ENCODE data around the gene VPS39. TPM values are rescaled to one million over a fixed set of nuclear protein-coding genes. Genes with fewer than 3 reads are reported as not detected.
"Not testable (repeated sequence)": the region's sequence is repeated elsewhere in the genome, so short reads cannot be mapped to it uniquely, and the experiment has no call there.

VPS39 gene
- polyA plus RNA-seq (ENCODE audit: insufficient read length): 46.7 TPM

- DNase-seq (ENCODE audit: low read depth): peak; percentile 59
Measured at GRCh38 chr15:42207674-42208579, at the start of gene VPS39. TSS of gene VPS39 (minus strand) at chr15:42208304. CDS start at chr15:42208153, 151 bp downstream.

GRCh38 chr15:42253300-42253699, 45.2 kb upstream of the VPS39 start:
- DNase-seq (ENCODE audit: low read depth): no peak

- no peak for DNase-seq (ENCODE audit: low read depth)
Measured at GRCh38 chr15:42240823-42241222, 32.7 kb upstream of the VPS39 start.

- no peak for DNase-seq (ENCODE audit: low read depth)
Measured at GRCh38 chr15:42239528-42240182, 31.6 kb upstream of the VPS39 start.

- no peak for DNase-seq (ENCODE audit: low read depth)
Measured at GRCh38 chr15:42233107-42233506, 25.0 kb upstream of the VPS39 start.

GRCh38 chr15:42232606-42233005, 24.5 kb upstream of the VPS39 start:
- no peak for DNase-seq (ENCODE audit: low read depth)

- DNase-seq (ENCODE audit: low read depth): no peak
Measured at GRCh38 chr15:42231088-42231487, 23.0 kb upstream of the VPS39 start.

- not testable (repeated sequence) for DNase-seq (ENCODE audit: low read depth)
Measured at GRCh38 chr15:42228981-42229380, 20.9 kb upstream of the VPS39 start.

GRCh38 chr15:42228036-42228435, 19.9 kb upstream of the VPS39 start:
- no peak for DNase-seq (ENCODE audit: low read depth)

GRCh38 chr15:42226648-42227047, 18.5 kb upstream of the VPS39 start:
- no peak for DNase-seq (ENCODE audit: low read depth)

- no peak for DNase-seq (ENCODE audit: low read depth)
Measured at GRCh38 chr15:42220216-42220615, 12.1 kb upstream of the VPS39 start.

- DNase-seq (ENCODE audit: low read depth): no peak
Measured at GRCh38 chr15:42218953-42219592, 11.0 kb upstream of the VPS39 start.

- no peak for DNase-seq (ENCODE audit: low read depth)
Measured at GRCh38 chr15:42217568-42217967, 9.5 kb upstream of the VPS39 start.

GRCh38 chr15:42215913-42216829, 8.1 kb upstream of the VPS39 start:
- no peak for DNase-seq (ENCODE audit: low read depth)

- no peak for DNase-seq (ENCODE audit: low read depth)
Measured at GRCh38 chr15:42214600-42214999, 6.5 kb upstream of the VPS39 start.

- DNase-seq (ENCODE audit: low read depth): no peak
Measured at GRCh38 chr15:42213511-42213910, 5.4 kb upstream of the VPS39 start.

- DNase-seq (ENCODE audit: low read depth): no peak
Measured at GRCh38 chr15:42210696-42211095, 2.6 kb upstream of the VPS39 start.

GRCh38 chr15:42206406-42206805, 1.7 kb downstream of the VPS39 start:
- no peak for DNase-seq (ENCODE audit: low read depth)

GRCh38 chr15:42203891-42204290, 4.2 kb downstream of the VPS39 start:
- no peak for DNase-seq (ENCODE audit: low read depth)

GRCh38 chr15:42202653-42203052, 5.5 kb downstream of the VPS39 start:
- DNase-seq (ENCODE audit: low read depth): no peak

- DNase-seq (ENCODE audit: low read depth): no peak
Measured at GRCh38 chr15:42201801-42202200, 6.3 kb downstream of the VPS39 start.

Measured in forelimb muscle (tissue), 1 donor.